Suprapubic skin (tissue), 4 donors: Measurements from ENCODE around the gene DENND10. TPM values are rescaled to one million over a fixed set of nuclear protein-coding genes. Genes with fewer than 3 reads are reported as not detected.

Experiments used
- DNase-seq, 2 donors: peaks; one replicate each; pipeline ENCODE4 v3.0.0-alpha.2; 2019; ENCODE audit warnings: low spot score in 2 of 2
- H3K27ac ChIP-seq: fragments of 200-600 bp; sonication (generic); one replicate; pipeline ENCODE4 v1.5.1; 2019
- H3K27me3 ChIP-seq: fragments of 200-600 bp; sonication (generic); one replicate; pipeline ENCODE4 v1.5.1; 2019
- H3K36me3 ChIP-seq: fragments of 200-600 bp; sonication (generic); one replicate; pipeline ENCODE4 v1.5.1; 2019
- H3K4me1 ChIP-seq: fragments of 200-600 bp; sonication (generic); one replicate; pipeline ENCODE4 v1.5.1; 2019
- H3K4me3 ChIP-seq: fragments of 200-600 bp; sonication (generic); one replicate; pipeline ENCODE4 v1.5.1; 2019; ENCODE audit warnings: mild to moderate bottlenecking
- H3K9me3 ChIP-seq: fragments of 200-600 bp; sonication (generic); one replicate; pipeline ENCODE4 v1.5.1; 2019
- EP300 ChIP-seq: sonication (generic); formaldehyde crosslinking; IDR thresholded peaks from one replicate; pipeline ENCODE4 v1.6.1; 2017; ENCODE audit warnings: antibody characterized with exemption
- POLR2A ChIP-seq, 2 donors: fragments of 450-650 bp; IDR thresholded peaks; one replicate each; pipeline ENCODE4 v1.6.1; 2017; ENCODE audit warnings: antibody characterized with exemption in 2 of 2, mild to moderate bottlenecking in 2 of 2, moderate library complexity in 2 of 2
- POLR2AphosphoS5 ChIP-seq, 3 donors: sonication (generic); formaldehyde crosslinking; IDR thresholded peaks; one replicate each; pipeline ENCODE4 v1.6.1; 2017; ENCODE audit warnings: antibody characterized with exemption in 3 of 3
- WGBS: methylation state at CpG from one replicate; pipeline ENCODE4 v1.1.5; 2018; 5-methylcytosine and 5-hydroxymethylcytosine counted together
- total RNA-seq, 4 donors: library from RNA; depleted of rRNA; stranded (reverse); fragments of >200 nt; gene quantifications; one replicate each; pipeline ENCODE4 v1.1.0, GENCODE V29; 2016
- TF ChIP-seq, protein P1 (sequence below), 2 donors: fragments of 200-600 bp in 1 of 2; fragments of 450-650 bp in 1 of 2; sonication (generic) in 1 of 2; IDR thresholded peaks; one replicate each; pipeline ENCODE4 v1.5.1; 2016 to 2019; ENCODE audit warnings: antibody characterized with exemption in 2 of 2, mild to moderate bottlenecking in 1 of 2, moderate library complexity in 1 of 2

Gene DENND10
- total RNA-seq, 4 donors from 2014 or later = 27.5 to 45.8 (median 33.1) TPM

DNA sequence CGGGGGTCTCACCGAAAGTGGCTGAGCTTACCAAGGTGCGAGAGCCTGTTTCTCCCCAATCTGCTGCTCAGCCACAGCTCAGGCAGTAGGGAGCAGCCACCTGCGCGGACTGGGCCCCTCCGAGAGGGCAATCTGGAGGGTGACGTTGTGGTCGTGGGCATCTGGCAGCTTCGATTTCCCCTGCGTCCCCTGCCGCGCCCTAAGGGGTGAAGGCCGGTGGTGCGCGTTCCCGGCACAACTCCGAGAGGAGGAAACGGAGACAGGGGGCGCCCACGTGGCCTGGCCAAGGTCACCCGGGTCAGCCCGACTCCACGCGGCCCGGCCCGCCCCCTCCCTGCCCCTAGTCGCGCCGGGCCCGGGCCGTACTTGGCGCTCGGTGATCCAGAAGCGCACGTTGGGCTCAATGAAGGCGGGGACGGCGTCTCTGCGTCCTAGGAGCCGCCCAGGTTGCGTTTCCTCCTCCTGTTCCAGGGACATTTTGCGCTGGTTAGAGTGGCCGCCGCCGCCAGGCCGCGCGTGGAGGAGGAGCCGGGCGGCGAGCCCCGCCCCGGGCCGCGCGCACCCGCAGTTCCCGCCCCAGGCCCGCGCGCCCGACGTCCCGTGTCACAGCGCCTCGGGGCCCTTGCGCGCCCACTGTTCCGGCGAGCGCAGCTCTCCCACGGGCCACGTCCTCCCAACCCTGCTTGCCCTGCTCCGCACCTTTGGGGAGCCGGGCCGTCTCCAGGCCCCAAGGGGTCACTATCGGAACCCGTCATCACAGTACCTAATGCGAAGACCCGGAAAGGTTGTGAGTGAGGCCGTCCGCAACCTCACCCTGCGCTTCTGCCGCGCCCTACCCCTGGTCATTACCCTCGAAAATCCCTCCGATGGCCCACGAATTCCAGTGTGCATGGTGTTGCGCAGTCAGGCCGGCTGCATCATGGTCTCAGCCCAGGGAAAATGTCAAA is 61.5 kb downstream of the DENND10 start, which contains the start of gene SFXN4:
Gene SFXN4 (minus strand): TSS at position 544 of the 947 bp plus-strand sequence. CDS start 67 bp downstream, at position 477.
- Histone ChIP-seq H3K9me3 (no peaks in the 10 kb centered on the region), H3K27ac (peak within 1 kb of the TSS; percentile 84), H3K36me3 (peaks cover 30% of the 10 kb centered on the region), H3K27me3 (no peaks in the 10 kb centered on the region), H3K4me1 (peaks cover 19% of the 10 kb centered on the region), H3K4me3 (peak within 1 kb of the TSS; percentile 80)
- peak in 1 of 3 donors; percentile 51 for TF ChIP-seq POLR2AphosphoS5 (IDR thresholded peaks at IDR 0.05)
- TF ChIP-seq, protein P1, sequence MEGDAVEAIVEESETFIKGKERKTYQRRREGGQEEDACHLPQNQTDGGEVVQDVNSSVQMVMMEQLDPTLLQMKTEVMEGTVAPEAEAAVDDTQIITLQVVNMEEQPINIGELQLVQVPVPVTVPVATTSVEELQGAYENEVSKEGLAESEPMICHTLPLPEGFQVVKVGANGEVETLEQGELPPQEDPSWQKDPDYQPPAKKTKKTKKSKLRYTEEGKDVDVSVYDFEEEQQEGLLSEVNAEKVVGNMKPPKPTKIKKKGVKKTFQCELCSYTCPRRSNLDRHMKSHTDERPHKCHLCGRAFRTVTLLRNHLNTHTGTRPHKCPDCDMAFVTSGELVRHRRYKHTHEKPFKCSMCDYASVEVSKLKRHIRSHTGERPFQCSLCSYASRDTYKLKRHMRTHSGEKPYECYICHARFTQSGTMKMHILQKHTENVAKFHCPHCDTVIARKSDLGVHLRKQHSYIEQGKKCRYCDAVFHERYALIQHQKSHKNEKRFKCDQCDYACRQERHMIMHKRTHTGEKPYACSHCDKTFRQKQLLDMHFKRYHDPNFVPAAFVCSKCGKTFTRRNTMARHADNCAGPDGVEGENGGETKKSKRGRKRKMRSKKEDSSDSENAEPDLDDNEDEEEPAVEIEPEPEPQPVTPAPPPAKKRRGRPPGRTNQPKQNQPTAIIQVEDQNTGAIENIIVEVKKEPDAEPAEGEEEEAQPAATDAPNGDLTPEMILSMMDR (IDR thresholded peaks at IDR 0.05) = no peak
- peak in 1 of 2 donors; percentile 59 for TF ChIP-seq POLR2A (IDR thresholded peaks at IDR 0.05)
- no peak for TF ChIP-seq EP300
- peak; percentile 84 to 87 for DNase-seq
- WGBS = under 1% methylated on average over 26 of the region's 90 CpGs

DNA sequence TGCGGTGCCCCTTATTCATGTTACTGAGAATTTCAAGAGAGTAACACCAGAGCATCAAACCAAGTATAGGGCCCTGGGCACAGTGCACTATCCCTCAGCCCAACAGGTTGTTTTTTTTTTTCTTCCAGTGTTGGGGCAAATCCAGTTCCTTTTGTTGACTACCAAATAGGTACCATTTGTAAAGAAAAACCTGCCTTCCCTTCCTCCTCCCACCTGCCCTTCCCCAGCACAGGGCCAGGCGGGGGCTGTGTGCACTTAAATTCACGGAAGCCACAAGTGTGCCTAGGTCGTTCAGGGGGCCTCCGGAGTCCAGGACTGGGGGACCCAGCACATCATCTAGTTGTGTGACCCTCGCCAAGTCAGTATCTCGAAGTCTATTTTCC is 62.2 kb downstream of the DENND10 start:
- peaks cover 32% of the 10 kb centered on the region for H3K36me3 ChIP-seq
- TF ChIP-seq POLR2AphosphoS5 (IDR thresholded peaks at IDR 0.05) (no peak), POLR2A (IDR thresholded peaks at IDR 0.05) (no peak), EP300 (no peak)
- TF ChIP-seq, protein P1 (IDR thresholded peaks at IDR 0.05) = no peak
- WGBS = 69% methylated on average over 7 of the region's 7 CpGs
- peak overlapping the region; percentile 84 for H3K27ac ChIP-seq
- no peaks in the 10 kb centered on the region for H3K9me3 ChIP-seq
- H3K4me3 ChIP-seq = peak overlapping the region; percentile 80
- H3K4me1 ChIP-seq = peaks cover 19% of the 10 kb centered on the region
- no peak for DNase-seq
- H3K27me3 ChIP-seq = no peaks in the 10 kb centered on the region

DNA sequence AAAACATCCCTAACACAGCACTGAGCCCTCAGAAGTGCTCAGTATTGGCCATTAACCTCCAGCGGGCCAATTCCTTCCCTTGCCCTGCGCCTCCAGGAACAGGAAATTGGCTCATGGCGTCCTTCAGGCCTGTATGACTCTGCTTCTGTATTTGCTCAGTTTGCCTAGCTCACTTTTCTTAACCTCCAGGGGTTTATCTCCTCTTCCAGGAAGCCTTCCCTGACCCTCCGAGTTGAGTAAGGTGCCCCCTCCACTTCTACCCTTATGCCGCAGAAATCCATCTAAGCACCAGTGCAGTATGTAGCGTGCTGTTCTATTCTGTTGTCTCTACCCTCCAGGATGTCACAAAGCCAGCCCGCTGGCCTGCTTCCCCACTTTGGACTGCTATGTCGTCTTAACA is 62.7 kb downstream of the DENND10 start:
- TF ChIP-seq EP300 (no peak), POLR2A (IDR thresholded peaks at IDR 0.05) (no peak), POLR2AphosphoS5 (IDR thresholded peaks at IDR 0.05) (no peak)
- TF ChIP-seq, protein P1 (IDR thresholded peaks at IDR 0.05) = no peak
- H3K27ac ChIP-seq = no peak overlapping the region

DNA sequence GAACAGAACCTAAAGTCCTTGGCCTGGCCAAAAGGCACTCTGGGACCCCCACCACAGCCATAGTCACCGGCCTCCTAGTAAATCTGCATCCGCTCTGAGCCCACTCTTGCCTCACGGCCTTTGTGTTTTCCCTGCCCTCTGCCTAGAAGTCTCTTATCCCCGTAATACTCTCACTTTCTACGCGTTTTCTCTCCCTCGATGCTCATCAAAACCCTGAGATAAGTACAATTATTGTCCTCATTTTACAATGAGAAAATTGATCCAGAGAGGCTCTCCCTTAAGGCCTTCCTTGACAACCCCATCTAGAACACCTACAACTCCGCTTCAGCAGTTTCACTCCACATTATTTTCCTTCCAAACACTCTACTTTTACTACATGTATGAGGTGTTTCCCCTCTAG is 63.1 kb downstream of the DENND10 start:
- no peak for DNase-seq
- TF ChIP-seq, protein P1 (IDR thresholded peaks at IDR 0.05) = no peak
- no peak for TF ChIP-seq POLR2AphosphoS5 (IDR thresholded peaks at IDR 0.05)
- TF ChIP-seq EP300 = no peak
- TF ChIP-seq POLR2A (IDR thresholded peaks at IDR 0.05) = no peak
- Histone ChIP-seq H3K27ac (no peak overlapping the region), H3K27me3 (no peaks in the 10 kb centered on the region), H3K36me3 (peaks cover 42% of the 10 kb centered on the region), H3K4me1 (peaks cover 19% of the 10 kb centered on the region), H3K4me3 (no peak overlapping the region), H3K9me3 (no peaks in the 10 kb centered on the region)
- WGBS = 82% methylated on average over 8 of the region's 8 CpGs

More for the DNA sequence above, 62.7 kb downstream of the DENND10 start:
- Histone ChIP-seq H3K4me3 (peak overlapping the region; percentile 80), H3K9me3 (no peaks in the 10 kb centered on the region), H3K36me3 (peaks cover 37% of the 10 kb centered on the region), H3K27me3 (no peaks in the 10 kb centered on the region), H3K4me1 (peaks cover 19% of the 10 kb centered on the region)
- whole genome bisulfite sequencing = 74% methylated on average over 8 of the region's 8 CpGs
- DNase-seq = no peak

DNA sequence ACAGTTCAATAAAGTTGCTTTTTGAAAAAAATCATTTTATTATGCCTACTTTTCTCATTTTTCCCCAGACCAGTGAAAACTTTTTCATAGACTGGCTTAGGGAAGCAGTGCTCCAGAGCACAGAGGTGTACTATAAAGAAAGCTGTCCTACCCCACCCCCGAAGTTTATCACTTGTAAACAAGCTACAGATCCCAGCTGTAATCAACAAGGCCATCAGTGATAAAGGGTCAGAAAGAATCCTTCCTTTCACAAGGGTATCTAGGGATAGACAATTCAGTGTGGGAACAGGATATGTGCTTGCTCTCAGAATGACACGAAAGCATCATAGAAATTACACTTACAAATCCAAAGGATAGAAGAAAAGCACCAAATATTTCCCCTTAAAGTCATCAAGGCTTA is 70.2 kb downstream of the DENND10 start:
- H3K27me3 ChIP-seq = no peaks in the 10 kb centered on the region
- TF ChIP-seq EP300 (no peak), POLR2AphosphoS5 (IDR thresholded peaks at IDR 0.05) (no peak), POLR2A (IDR thresholded peaks at IDR 0.05) (no peak)
- TF ChIP-seq, protein P1 (IDR thresholded peaks at IDR 0.05) = no peak
- DNase-seq = no peak
- H3K4me1 ChIP-seq = peaks cover 15% of the 10 kb centered on the region
- peaks cover 61% of the 10 kb centered on the region for H3K36me3 ChIP-seq
- H3K9me3 ChIP-seq = no peaks in the 10 kb centered on the region
- H3K27ac ChIP-seq = no peak overlapping the region
- H3K4me3 ChIP-seq = no peak overlapping the region
- WGBS = 86% methylated on average over 2 of the region's 2 CpGs
